HL-60 (cell line): ENCODE results near the gene GID8.

Experiments used
- DNase-seq, 2 experiments: peaks; one replicate each; pipeline ENCODE4 v3.0.0-alpha.2; 2010 to 2020; ENCODE audit warnings: low read depth in 1 of 2, low spot score in 1 of 2
- H3K27ac ChIP-seq: fragments of 250-450 bp; sonication (Bioruptor Pico); replicated peaks from 2 replicates; pipeline ENCODE4 v1.5.1; 2020; ENCODE audit warnings: mild to moderate bottlenecking, moderate library complexity
- H3K27me3 ChIP-seq: fragments of 250-450 bp; sonication (Bioruptor Pico); 2 replicates; pipeline ENCODE4 v1.5.1; 2021; ENCODE audit warnings: mild to moderate bottlenecking, moderate library complexity; ENCODE audit not compliant: insufficient read depth, poor library complexity, severe bottlenecking
- H3K4me3 ChIP-seq: replicated peaks from 2 replicates; pipeline ENCODE4 v1.5.1; 2011; ENCODE audit warnings: mild to moderate bottlenecking, control low read depth, low read length; ENCODE audit not compliant: insufficient read depth
- CTCF ChIP-seq: IDR thresholded peaks from one replicate; pipeline ENCODE4 v1.5.1; 2011; ENCODE audit warnings: low read length, control low read depth, inconsistent platforms; ENCODE audit not compliant: insufficient read depth
- GABPA ChIP-seq: IDR thresholded peaks from 2 replicates; pipeline ENCODE4 v1.6.1; 2012; ENCODE audit warnings: low read depth
- POLR2AphosphoS5 ChIP-seq: IDR thresholded peaks from 2 replicates; pipeline ENCODE4 v1.6.1; 2012; ENCODE audit warnings: low read depth
- SPI1 ChIP-seq: IDR thresholded peaks from 2 replicates; pipeline ENCODE4 v1.6.1; 2012; ENCODE audit warnings: low read depth, mild to moderate bottlenecking, borderline replicate concordance
- TF ChIP-seq, protein P1 (sequence below): IDR thresholded peaks from 2 replicates; pipeline ENCODE4 v1.6.1; 2012; ENCODE audit warnings: low read depth; ENCODE audit not compliant: insufficient replicate concordance

GID8 gene

DNA sequence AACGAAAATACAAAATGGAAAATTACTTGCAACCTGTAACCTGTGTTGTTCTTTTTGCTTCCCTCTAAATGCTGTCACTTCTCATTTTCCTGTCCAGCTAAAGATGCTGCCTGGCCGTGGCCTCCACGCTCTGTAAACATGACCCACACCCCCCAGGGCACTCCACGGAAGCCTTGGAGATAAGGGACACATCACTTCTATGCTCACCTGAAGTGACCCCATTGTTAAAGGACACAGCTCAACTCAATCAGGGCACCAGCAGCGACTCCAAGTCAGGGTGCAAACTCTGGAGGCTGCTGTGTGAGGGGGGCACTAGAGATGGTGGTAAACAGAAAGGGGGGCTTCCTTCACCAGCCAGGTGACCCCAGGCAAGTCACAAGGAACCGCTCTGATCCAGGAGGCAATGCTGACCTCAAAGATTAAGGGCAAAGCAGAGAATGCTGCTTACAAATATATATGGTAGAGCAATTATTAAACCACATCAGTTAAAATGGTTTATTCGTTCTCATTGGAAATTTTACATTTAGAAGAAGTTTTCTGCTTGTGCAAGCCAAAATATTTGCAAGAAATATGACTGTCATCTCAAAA is 24.8 kb upstream of the GID8 start:
- TF ChIP-seq, protein P1, sequence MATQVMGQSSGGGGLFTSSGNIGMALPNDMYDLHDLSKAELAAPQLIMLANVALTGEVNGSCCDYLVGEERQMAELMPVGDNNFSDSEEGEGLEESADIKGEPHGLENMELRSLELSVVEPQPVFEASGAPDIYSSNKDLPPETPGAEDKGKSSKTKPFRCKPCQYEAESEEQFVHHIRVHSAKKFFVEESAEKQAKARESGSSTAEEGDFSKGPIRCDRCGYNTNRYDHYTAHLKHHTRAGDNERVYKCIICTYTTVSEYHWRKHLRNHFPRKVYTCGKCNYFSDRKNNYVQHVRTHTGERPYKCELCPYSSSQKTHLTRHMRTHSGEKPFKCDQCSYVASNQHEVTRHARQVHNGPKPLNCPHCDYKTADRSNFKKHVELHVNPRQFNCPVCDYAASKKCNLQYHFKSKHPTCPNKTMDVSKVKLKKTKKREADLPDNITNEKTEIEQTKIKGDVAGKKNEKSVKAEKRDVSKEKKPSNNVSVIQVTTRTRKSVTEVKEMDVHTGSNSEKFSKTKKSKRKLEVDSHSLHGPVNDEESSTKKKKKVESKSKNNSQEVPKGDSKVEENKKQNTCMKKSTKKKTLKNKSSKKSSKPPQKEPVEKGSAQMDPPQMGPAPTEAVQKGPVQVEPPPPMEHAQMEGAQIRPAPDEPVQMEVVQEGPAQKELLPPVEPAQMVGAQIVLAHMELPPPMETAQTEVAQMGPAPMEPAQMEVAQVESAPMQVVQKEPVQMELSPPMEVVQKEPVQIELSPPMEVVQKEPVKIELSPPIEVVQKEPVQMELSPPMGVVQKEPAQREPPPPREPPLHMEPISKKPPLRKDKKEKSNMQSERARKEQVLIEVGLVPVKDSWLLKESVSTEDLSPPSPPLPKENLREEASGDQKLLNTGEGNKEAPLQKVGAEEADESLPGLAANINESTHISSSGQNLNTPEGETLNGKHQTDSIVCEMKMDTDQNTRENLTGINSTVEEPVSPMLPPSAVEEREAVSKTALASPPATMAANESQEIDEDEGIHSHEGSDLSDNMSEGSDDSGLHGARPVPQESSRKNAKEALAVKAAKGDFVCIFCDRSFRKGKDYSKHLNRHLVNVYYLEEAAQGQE = no peak
- no peak for TF ChIP-seq SPI1
- TF ChIP-seq GABPA = no peak
- no peak for TF ChIP-seq CTCF
- no peak for TF ChIP-seq POLR2AphosphoS5
- no peak for DNase-seq
- Histone ChIP-seq H3K4me3 (no peak overlapping the region), H3K27ac (no peak overlapping the region), H3K27me3 (no peaks in the 10 kb centered on the region)

DNA sequence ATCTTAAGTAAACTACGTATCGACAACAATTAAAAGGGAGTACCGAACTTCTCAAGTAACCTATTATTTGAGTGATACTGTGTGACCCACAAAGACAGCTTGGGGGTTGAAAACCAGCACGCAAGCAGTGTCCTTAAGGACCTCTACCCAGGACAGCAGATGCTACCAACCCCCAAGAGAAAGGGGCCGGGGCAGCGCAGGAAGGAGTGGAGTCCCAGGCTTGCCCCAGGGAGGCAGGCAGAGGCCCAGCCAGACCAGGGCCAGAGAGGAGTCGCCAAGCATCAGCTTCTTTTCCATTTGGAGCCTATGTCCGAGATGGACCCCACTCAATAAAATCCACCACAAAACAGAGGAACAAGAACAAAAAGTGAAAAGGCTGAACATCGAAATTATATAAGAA is 23.5 kb upstream of the GID8 start:
- no peaks in the 10 kb centered on the region for H3K27me3 ChIP-seq
- no peak for DNase-seq
- H3K4me3 ChIP-seq = no peak overlapping the region
- H3K27ac ChIP-seq = peak overlapping the region; percentile 60
- TF ChIP-seq GABPA (no peak), CTCF (no peak), POLR2AphosphoS5 (no peak)

DNA sequence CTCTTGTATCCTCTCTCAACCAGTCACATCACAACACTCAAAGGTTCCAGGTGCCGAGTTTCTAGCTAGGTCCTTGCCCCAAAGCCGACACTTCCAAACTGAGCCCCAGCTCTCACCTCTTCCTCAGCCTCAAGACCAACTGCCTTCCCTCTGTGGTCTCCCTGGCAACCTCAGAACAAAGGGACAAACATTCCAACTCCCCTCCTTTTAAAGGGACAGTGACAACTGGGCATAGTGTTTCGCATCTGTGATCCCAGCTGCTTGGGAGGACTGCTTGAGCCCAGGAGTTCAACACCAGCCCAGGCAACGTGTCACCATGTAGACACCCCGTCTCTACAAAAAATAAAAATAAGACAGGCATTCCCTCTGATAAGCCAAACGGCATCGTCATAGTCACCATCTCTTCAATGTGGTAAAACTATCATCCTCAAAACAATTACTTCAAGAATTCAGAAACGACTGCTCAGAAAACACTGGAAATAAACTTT is 22.9 kb upstream of the GID8 start:
- H3K27me3 ChIP-seq = no peaks in the 10 kb centered on the region
- peak overlapping the region; percentile 60 for H3K27ac ChIP-seq
- no peak overlapping the region for H3K4me3 ChIP-seq
- TF ChIP-seq, protein P1 = no peak
- TF ChIP-seq SPI1 (no peak), POLR2AphosphoS5 (no peak), GABPA (no peak), CTCF (no peak)
- peak; percentile 55 to 61 for DNase-seq
